Natural killer cell (primary cell): ENCODE results near the gene RGR. TPM values are rescaled to one million over a fixed set of nuclear protein-coding genes. Genes with fewer than 3 reads are reported as not detected.

Source experiments
- ATAC-seq, 3 donors: fragments of 150-1000 bp in 2 of 3; fragments of 200-7000 bp in 1 of 3; cut with Tn5 transposase; 1 replicate in 1 of 3; 2 replicates in 2 of 3; pipeline ENCODE4 v1.10.0; 2021; ENCODE audit warnings: mild to moderate bottlenecking in 2 of 3, moderate library complexity in 2 of 3
- DNase-seq, 2 donors: peaks; one replicate each; pipeline versions ENCODE4 v3.0.0 to v3.0.0-alpha.2; 2013 to 2021; ENCODE audit warnings: mixed read lengths in 1 of 2
- H3K27ac ChIP-seq: one replicate; pipeline ENCODE4 v1.5.1; 2013; ENCODE audit warnings: mild to moderate bottlenecking, low read length
- H3K27me3 ChIP-seq: one replicate; pipeline ENCODE4 v1.6.1; 2013; ENCODE audit warnings: low read length; ENCODE audit not compliant: control insufficient read depth, insufficient read depth
- H3K36me3 ChIP-seq: one replicate; pipeline ENCODE4 v1.6.1; 2013; ENCODE audit warnings: low read length; ENCODE audit not compliant: control insufficient read depth, insufficient read depth
- H3K4me1 ChIP-seq: one replicate; pipeline ENCODE4 v1.6.1; 2013; ENCODE audit warnings: low read length; ENCODE audit not compliant: control insufficient read depth, insufficient read depth
- H3K4me3 ChIP-seq: one replicate; pipeline ENCODE4 v1.5.1; 2013; ENCODE audit warnings: low read length
- H3K9me3 ChIP-seq: one replicate; pipeline ENCODE4 v1.6.1; 2013; ENCODE audit warnings: low read length; ENCODE audit not compliant: control insufficient read depth, insufficient read depth
- H3K27ac Mint-ChIP-seq, 2 donors: one replicate each; pipeline ENCODE4 v1.8.0; 2022; ENCODE audit warnings: mild to moderate bottlenecking in 2 of 2, mixed read lengths in 2 of 2, moderate library complexity in 1 of 2
- H3K27me3 Mint-ChIP-seq, 2 donors: one replicate each; pipeline ENCODE4 v1.8.0; 2022; ENCODE audit warnings: low read depth in 2 of 2, mixed read lengths in 2 of 2
- H3K36me3 Mint-ChIP-seq: one replicate; pipeline ENCODE4 v1.8.0; 2022; ENCODE audit warnings: mixed read lengths
- H3K4me1 Mint-ChIP-seq, 2 donors: one replicate each; pipeline ENCODE4 v1.8.0; 2022; ENCODE audit warnings: mixed read lengths in 2 of 2
- H3K4me3 Mint-ChIP-seq: one replicate; pipeline ENCODE4 v1.8.0; 2022; ENCODE audit warnings: mild to moderate bottlenecking, moderate library complexity, mixed read lengths
- H3K9me3 Mint-ChIP-seq, 2 donors: one replicate each; pipeline ENCODE4 v1.8.0; 2022; ENCODE audit warnings: mixed read lengths in 2 of 2
- WGBS: methylation state at CpG from one replicate; pipeline ENCODE4 v1.1.7; 2013; ENCODE audit warnings: missing lambda C conversion rate; ENCODE audit not compliant: insufficient coverage; 5-methylcytosine and 5-hydroxymethylcytosine counted together
- intact Hi-C: fragments of 100-400 bp; cut with micrococcal nuclease; formaldehyde crosslinking; loops from one replicate; pipeline ENCODE4 v1.14.2; 2022
- total RNA-seq, 4 donors: library from RNA; stranded (reverse); fragments of 120-200 nt in 1 of 4; gene quantifications; one replicate each; pipeline versions ENCODE4 v1.2.3 to v1.2.4, GENCODE V29; 2013 to 2022
- TF ChIP-seq, protein P1 (sequence below): fragments of 200-600 bp; IDR thresholded peaks from one replicate; pipeline ENCODE4 v1.8.0; 2022; ENCODE audit warnings: antibody characterized with exemption

The RGR gene
- total RNA-seq, 3 donors from 2014 or later (not counting 1 experiment from before 2014, with no cell fraction given) = not detected

DNA sequence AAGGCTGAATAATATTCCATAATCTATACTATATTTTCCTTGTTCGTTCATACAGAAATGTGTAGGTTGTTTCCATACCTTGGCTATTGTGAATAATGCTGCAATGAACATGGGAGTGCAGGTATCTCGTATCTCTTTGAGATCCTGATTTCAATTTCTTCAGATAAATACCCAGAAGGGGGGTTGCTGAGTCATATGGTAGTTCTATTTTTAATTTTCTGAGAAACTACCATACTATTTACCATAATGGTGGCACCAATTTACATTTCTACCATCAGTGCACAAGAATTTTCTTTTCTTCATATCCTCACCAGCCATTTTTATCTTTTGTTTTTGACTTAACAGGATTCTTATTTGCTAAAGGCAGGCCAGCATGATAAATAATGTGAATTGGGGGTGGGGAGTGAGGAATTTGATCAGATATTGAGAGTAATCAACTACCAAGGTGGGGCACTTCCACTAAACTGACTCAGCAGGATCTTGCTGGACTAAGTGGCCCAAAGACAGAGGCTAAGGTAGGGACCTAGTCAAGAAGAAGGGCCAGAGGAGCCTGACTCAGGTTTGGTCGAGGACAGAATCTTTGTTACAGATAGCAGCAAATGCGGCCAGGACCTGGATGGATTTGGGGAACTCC is 62.0 kb downstream of the RGR start:
- Mint-ChIP-seq H3K27ac (no peak overlapping the region), H3K4me3 (no peak overlapping the region), H3K36me3 (no peaks in the 10 kb centered on the region), H3K9me3 (no peaks in the 10 kb centered on the region), H3K27me3 (peaks cover 12 to 16% of the 10 kb centered on the region in 2 donors), H3K4me1 (peaks cover 0 to 7% of the 10 kb centered on the region in 2 donors)
- no peak overlapping the region for H3K27ac ChIP-seq
- DNase-seq (no peak), ATAC-seq (no peak)
- H3K4me1 ChIP-seq = peaks cover 11% of the 10 kb centered on the region
- no peaks in the 10 kb centered on the region for H3K27me3 ChIP-seq
- WGBS = 89% methylated on average over 3 of the region's 4 CpGs
- TF ChIP-seq, protein P1, sequence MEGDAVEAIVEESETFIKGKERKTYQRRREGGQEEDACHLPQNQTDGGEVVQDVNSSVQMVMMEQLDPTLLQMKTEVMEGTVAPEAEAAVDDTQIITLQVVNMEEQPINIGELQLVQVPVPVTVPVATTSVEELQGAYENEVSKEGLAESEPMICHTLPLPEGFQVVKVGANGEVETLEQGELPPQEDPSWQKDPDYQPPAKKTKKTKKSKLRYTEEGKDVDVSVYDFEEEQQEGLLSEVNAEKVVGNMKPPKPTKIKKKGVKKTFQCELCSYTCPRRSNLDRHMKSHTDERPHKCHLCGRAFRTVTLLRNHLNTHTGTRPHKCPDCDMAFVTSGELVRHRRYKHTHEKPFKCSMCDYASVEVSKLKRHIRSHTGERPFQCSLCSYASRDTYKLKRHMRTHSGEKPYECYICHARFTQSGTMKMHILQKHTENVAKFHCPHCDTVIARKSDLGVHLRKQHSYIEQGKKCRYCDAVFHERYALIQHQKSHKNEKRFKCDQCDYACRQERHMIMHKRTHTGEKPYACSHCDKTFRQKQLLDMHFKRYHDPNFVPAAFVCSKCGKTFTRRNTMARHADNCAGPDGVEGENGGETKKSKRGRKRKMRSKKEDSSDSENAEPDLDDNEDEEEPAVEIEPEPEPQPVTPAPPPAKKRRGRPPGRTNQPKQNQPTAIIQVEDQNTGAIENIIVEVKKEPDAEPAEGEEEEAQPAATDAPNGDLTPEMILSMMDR = no peak
- intact Hi-C loops = no loop called here
- no peaks in the 10 kb centered on the region for H3K9me3 ChIP-seq
- H3K4me3 ChIP-seq = no peak overlapping the region
- no peaks in the 10 kb centered on the region for H3K36me3 ChIP-seq

DNA sequence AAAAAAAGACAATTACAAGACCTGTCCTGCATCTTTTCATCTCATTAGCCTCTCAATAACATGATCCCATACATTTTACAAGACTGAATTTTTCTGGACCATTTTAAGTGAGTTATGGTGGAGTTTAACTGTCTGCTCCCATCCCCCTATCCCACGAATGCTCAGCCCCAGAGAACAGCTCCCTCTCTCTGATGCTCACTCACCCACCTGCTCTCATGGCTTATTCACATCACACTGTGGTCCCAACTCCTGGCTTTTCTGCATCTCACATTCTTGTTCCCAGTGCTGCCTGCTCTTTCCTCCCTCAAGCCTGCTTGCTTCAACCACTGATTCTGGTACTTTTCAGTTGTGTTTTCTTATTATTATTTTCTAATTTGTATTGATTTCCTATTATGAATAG is 63.2 kb downstream of the RGR start:
- Histone ChIP-seq H3K27me3 (no peaks in the 10 kb centered on the region), H3K27ac (no peak overlapping the region), H3K4me3 (no peak overlapping the region), H3K4me1 (peaks cover 11% of the 10 kb centered on the region), H3K9me3 (no peaks in the 10 kb centered on the region), H3K36me3 (no peaks in the 10 kb centered on the region)
- Mint-ChIP-seq H3K27me3 (peaks cover 7 to 16% of the 10 kb centered on the region in 2 donors), H3K9me3 (no peaks in the 10 kb centered on the region), H3K27ac (no peak overlapping the region), H3K4me1 (peaks cover 0 to 7% of the 10 kb centered on the region in 2 donors), H3K4me3 (no peak overlapping the region), H3K36me3 (no peaks in the 10 kb centered on the region)
- 71% methylated on average over 1 of the region's 1 CpG for WGBS
- DNase-seq (no peak), ATAC-seq (no peak)
- intact Hi-C loops = no loop called here
- TF ChIP-seq, protein P1 = no peak

DNA sequence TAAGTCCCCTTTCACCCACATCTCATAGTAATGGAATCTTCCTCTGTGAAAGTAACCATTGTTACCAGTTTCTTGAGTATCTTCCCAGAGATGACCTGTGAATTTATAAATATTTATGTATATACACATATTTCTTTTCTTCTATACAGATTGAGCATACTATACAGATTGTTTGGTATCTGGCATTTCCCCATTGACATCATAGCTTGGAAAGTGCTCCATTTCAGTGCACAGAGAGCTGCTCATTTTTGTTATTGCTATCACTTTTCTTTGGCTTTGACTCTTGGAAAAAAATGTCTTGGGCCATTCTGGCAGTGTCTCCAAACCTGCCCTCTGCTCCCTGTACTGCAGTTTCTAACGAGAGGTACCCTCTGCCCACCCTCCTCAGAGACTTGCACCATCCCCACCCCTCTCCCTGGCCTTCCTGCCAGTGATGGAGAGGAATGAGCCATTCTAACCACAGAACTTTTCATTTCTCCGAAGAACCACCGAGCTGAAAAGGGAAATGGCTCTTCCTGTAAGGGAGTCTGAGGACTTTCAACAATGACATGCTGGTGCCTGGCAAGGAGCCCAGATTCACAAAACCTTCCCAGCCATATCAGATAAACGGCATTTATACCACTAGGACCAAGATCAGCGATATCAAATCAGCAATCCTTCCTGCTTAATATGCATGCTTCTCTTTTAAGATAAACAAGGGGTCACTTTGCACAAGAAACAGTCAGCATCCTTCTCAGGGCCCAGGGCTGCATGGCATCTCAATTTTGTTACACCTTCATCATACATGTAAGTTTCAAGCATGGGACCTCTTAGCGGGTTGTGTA is 63.8 kb downstream of the RGR start:
- WGBS = 4% methylated on average over 6 of the region's 6 CpGs
- H3K4me3 Mint-ChIP-seq = no peak overlapping the region

More for the DNA sequence above, 63.8 kb downstream of the RGR start:
- no peaks in the 10 kb centered on the region for H3K27me3 ChIP-seq
- Mint-ChIP-seq H3K27ac (peak overlapping the region in 1 of 2 donors; percentile 45), H3K36me3 (no peaks in the 10 kb centered on the region), H3K27me3 (peaks cover 7 to 16% of the 10 kb centered on the region in 2 donors), H3K4me1 (peaks cover 0 to 7% of the 10 kb centered on the region in 2 donors), H3K9me3 (no peaks in the 10 kb centered on the region)
- ATAC-seq (no peak), DNase-seq (peak in 1 of 2 donors; percentile 66)
- intact Hi-C loops = no loop called here
- TF ChIP-seq, protein P1 = no peak
- no peaks in the 10 kb centered on the region for H3K36me3 ChIP-seq
- H3K4me1 ChIP-seq = peaks cover 11% of the 10 kb centered on the region
- no peak overlapping the region for H3K4me3 ChIP-seq
- H3K27ac ChIP-seq = no peak overlapping the region
- H3K9me3 ChIP-seq = no peaks in the 10 kb centered on the region

Other genes starting within 250 kb of the RGR start
- 10 to 100 TPM; 84.3 to 89.3 (median 87.9) TPM for gene GHITM, start 105.5 kb upstream of the RGR start, total RNA-seq
- gene GPR15LG, start 71.3 kb upstream of the RGR start, total RNA-seq = not detected
- gene CDHR1, start 50.5 kb upstream of the RGR start, total RNA-seq = 1 to 10 TPM; 4.0 to 9.5 (median 6.5) TPM
- not detected for gene LRIT2, start 19.5 kb upstream of the RGR start, total RNA-seq
- not detected for gene LRIT1, start 3.5 kb upstream of the RGR start, total RNA-seq
- gene CCSER2, start 83.5 kb downstream of the RGR start, total RNA-seq = 100 to 1,000 TPM; 125 to 158 (median 146) TPM